Activated naive CD4-positive, alpha-beta T cell treated with anti-CD3 and anti-CD28 coated beads for 36 hours (primary cell): ENCODE data around the gene ALDH3B2. TPM values are rescaled to one million over a fixed set of nuclear protein-coding genes. Genes with fewer than 3 reads are reported as not detected.

Experiments
- CTCF ChIA-PET: fragments of 350-600 bp; sonication (Branson Sonifier 250); formaldehyde crosslinking; loops from one replicate; lab custom pipeline; 2021; ENCODE audit warnings: antibody characterized with exemption; lab: Charles Lee
- DNase-seq: peaks from one replicate; pipeline ENCODE4 v3.0.0-alpha.2; 2020
- H3K27ac Mint-ChIP-seq: one replicate; pipeline ENCODE4 v1.8.0; 2021; ENCODE audit warnings: mild to moderate bottlenecking, mixed read lengths
- H3K27me3 Mint-ChIP-seq: one replicate; pipeline ENCODE4 v1.8.0; 2021; ENCODE audit warnings: low read depth, mixed read lengths
- H3K36me3 Mint-ChIP-seq: one replicate; pipeline ENCODE4 v1.8.0; 2021; ENCODE audit warnings: low read depth, mixed read lengths
- H3K4me1 Mint-ChIP-seq: one replicate; pipeline ENCODE4 v1.8.0; 2021; ENCODE audit warnings: low read depth, mixed read lengths
- H3K4me3 Mint-ChIP-seq: one replicate; pipeline ENCODE4 v1.8.0; 2021; ENCODE audit warnings: mild to moderate bottlenecking, moderate library complexity, mixed read lengths
- H3K9me3 Mint-ChIP-seq: one replicate; pipeline ENCODE4 v1.8.0; 2021; ENCODE audit warnings: mixed read lengths
- intact Hi-C: fragments of 100-400 bp; cut with micrococcal nuclease; formaldehyde crosslinking; loops from one replicate; pipeline ENCODE4 v1.15.1; 2023
- total RNA-seq, 2 experiments: library from RNA; stranded (reverse); gene quantifications; one replicate each; pipeline ENCODE4 v1.2.3, GENCODE V29; 2021

The ALDH3B2 gene
- total RNA-seq, 2 experiments from 2014 or later = not detected

DNA sequence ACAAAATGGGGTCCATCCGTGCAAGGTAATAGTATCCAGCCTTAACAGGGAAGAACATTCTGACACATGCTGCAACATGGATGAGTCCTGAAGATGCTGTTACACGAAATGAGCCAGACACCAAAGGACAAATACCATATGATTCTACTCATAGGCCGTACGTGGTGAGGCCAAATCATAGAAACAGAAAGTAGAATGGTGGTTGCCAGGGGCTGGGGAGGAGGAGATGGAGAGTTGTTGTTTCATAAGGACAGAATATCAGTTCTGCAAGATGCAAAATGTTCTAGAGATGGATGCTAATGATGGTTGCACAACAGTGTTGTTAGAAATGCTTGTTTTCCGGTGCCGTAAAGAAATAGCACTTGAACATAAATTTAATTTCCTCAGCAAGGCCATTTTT, 37.5 kb downstream of the ALDH3B2 start:
- H3K9me3 Mint-ChIP-seq = no peaks in the 10 kb centered on the region
- H3K27me3 Mint-ChIP-seq = no peaks in the 10 kb centered on the region
- CTCF ChIA-PET = interaction anchor here (1.1 kb wide), 2 partner anchors 10 to 26 kb away, joined by 3 to 4 read pairs; no protein-coding TSS in a partner anchor
- H3K4me3 Mint-ChIP-seq = no peak overlapping the region
- no peak for DNase-seq
- no peak overlapping the region for H3K27ac Mint-ChIP-seq
- no peaks in the 10 kb centered on the region for H3K36me3 Mint-ChIP-seq
- intact Hi-C loops = no loop called here
- H3K4me1 Mint-ChIP-seq = no peaks in the 10 kb centered on the region

DNA sequence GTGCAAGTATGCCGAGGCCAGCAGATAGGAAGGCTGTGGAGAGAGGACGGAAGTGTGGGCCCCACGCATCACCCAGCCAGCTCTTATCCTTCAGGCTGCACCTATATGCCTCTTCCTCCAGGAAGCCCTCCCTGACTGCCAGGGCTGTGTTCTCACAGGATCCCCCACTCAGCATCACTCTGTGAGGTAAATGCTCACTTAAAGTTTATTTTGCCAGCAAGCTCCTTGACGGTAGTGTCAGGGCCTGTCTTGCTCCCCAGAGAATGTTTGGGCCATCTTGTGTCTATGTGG, 39.2 kb downstream of the ALDH3B2 start:
- no peaks in the 10 kb centered on the region for H3K27me3 Mint-ChIP-seq
- no peaks in the 10 kb centered on the region for H3K36me3 Mint-ChIP-seq
- no peaks in the 10 kb centered on the region for H3K9me3 Mint-ChIP-seq
- DNase-seq = no peak
- peaks cover 4% of the 10 kb centered on the region for H3K4me1 Mint-ChIP-seq
- intact Hi-C loops = no loop called here
- H3K4me3 Mint-ChIP-seq = no peak overlapping the region
- no peak overlapping the region for H3K27ac Mint-ChIP-seq
- CTCF ChIA-PET = interaction anchor here (0.7 kb wide), 1 partner anchor 185 kb away, joined by 4 read pairs; no protein-coding TSS in a partner anchor

DNA sequence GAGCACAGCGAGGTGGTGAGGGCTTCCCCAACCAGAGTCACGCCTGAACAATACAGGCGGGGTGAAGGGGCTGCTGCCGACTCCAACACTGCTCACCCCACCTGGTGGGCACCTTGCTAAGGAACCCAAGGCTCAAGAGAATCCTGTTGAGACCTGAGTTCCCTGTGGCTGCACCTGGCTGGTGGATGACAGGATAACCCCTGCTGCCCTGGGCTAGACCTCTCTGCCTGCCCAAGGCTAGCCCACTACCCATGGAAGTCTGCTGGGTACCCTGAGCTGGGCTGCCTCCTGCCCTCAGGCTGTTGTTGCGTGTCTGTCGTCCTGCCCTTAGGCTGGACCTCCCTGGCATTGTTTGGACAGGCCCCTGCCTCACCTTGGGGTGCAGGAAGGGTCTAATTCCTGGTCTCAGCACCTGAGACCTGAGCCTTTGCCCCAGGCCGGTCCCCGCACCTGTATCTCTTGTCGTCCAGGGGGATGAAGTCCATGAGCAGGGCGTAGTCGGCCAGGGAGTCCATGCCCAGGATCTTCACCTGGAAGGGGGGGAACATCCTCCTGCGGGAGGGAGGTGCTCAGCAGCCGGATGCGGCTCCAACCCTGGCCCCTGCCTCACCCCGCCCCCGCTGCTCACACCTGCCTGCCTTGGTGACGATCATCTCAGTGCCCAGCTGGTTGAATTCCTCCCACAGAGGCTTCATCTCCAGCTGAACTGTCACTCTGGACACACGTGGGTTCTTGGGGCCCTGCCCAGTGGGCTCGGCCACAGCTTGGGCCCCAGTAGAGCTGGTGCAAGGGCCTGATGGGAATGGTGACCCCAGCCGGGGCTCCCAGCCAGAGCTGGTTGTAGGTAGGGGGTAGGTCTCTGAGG, 39.8 kb downstream of the ALDH3B2 start:
- no peak overlapping the region for H3K4me3 Mint-ChIP-seq
- no peaks in the 10 kb centered on the region for H3K9me3 Mint-ChIP-seq
- H3K27ac Mint-ChIP-seq = no peak overlapping the region
- H3K4me1 Mint-ChIP-seq = peaks cover 4% of the 10 kb centered on the region
- no peaks in the 10 kb centered on the region for H3K27me3 Mint-ChIP-seq
- DNase-seq = no peak
- CTCF ChIA-PET = interaction anchor here (0.7 kb wide), 1 partner anchor 151 kb away, joined by 3 read pairs; no protein-coding TSS in a partner anchor
- no peaks in the 10 kb centered on the region for H3K36me3 Mint-ChIP-seq
- intact Hi-C loops = no loop called here

DNA sequence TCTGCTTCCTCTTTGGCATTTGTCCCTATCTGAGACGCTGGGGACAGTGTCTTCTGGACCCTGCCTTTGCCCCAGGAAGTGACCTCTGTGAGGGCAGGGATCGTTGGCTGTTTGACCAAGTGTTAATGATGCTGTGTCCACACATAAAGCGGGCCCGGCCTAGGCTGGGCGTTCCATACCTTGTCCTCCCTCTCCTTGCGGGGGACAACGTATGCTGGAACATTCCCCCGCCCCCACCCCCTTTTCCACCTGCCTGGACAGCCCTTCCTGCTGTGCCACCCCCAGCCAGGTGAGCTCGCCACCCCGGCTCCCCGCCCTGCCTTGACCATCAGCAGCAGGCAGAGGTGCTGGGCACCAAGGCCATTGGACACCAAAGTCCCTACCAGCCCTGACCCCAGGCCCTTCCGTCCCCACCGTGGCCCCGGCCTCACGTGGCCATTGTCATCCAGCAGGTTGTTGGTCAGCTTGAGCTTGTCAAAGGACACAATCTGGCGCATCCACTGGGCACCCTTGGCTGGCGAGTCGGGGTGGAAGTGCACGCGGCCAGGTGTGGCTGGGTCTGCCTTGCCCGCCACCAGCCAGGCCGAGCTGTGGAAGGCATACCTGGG, 40.6 kb downstream of the ALDH3B2 start:
- Mint-ChIP-seq H3K4me3 (no peak overlapping the region), H3K27me3 (no peaks in the 10 kb centered on the region), H3K9me3 (no peaks in the 10 kb centered on the region), H3K36me3 (no peaks in the 10 kb centered on the region), H3K27ac (no peak overlapping the region), H3K4me1 (peaks cover 5% of the 10 kb centered on the region)
- DNase-seq = no peak
- intact Hi-C loops = no loop called here
- CTCF ChIA-PET = interaction anchor here (0.7 kb wide), 1 partner anchor 152 kb away, joined by 3 read pairs; no protein-coding TSS in a partner anchor

DNA sequence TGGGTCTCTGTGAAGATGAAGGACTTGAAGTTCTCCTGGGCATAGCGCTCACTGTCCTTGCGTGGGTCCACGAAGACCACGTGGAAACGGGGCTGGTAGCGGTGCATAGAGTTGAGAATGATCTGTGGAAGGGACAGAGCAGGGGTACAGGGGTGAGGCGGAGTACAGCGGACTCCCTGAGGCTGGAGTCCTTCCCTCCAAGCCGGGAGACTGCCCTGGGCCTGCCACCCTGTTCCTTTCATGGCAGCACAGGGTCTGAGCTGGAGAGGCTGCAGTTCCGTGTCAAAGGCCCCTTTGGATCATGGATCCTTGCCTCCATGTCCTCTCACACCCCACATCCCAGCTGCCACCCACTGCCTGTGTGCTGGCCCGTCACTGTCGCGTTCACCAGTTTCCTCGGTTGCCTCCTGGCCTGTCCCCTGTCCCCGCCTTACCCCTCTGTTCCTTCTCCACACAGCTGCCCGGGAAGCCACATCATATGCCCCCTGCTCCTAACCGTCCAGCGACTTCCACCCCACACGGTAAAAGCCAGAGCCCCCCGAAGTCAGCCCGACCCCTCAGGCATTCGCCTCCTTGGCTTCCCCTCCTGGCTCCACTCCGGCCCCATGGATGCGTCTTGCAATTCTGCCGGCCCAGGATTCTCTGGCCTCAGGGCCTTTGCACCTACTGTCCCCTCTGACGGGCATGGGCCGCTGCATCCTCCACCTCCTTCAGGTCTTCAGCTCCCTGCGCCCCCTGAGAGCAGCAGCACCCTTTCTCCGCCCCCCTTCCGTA, 41.3 kb downstream of the ALDH3B2 start:
- CTCF ChIA-PET = interaction anchor here (1.3 kb wide), 2 partner anchors 15 to 81 kb away, joined by 3 read pairs; no protein-coding TSS in a partner anchor
- H3K4me3 Mint-ChIP-seq = no peak overlapping the region
- intact Hi-C loops = no loop called here
- H3K27ac Mint-ChIP-seq = no peak overlapping the region
- H3K4me1 Mint-ChIP-seq = peaks cover 5% of the 10 kb centered on the region
- DNase-seq = no peak
- H3K9me3 Mint-ChIP-seq = no peaks in the 10 kb centered on the region
- no peaks in the 10 kb centered on the region for H3K27me3 Mint-ChIP-seq
- no peaks in the 10 kb centered on the region for H3K36me3 Mint-ChIP-seq

DNA sequence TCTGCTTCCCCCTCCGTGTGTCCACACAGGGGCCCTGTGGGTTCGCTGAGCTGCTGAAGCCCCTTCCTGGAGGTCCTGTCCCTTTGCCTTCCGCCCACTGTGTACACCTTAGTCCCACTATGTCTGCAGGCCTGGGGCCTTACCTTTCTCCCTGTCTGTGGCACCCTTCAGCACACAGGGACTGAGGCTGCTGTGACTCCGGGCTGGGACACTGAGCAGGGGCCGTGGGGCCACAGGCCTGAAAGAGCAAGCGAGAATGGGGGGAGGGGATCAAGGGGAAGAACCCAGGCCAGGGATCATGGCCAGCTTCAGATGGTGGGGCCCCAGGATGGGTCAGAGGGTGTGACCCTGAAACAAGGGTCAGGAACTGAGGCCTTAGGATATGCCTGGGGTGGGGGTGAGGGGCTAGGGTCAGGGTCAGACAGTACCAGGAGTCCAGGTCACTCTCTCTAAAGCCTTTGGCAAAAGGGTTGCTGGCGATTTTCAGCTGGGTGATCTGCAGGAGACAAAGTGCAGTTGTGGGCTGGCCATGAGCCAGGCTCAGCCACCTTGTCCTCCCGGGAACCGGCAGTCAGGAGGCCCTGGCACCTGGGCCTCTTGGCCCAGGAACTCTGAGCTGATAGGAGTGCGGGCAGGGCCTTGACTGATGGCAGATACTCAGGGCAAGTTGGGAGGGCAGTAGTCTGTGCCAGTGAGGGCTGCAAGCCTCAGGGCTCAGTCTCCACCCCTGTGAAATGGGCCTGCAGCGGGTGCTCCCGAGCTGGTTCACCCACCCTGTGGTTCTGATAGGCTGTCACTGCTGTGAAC, 42.0 kb downstream of the ALDH3B2 start:
- no peak overlapping the region for H3K4me3 Mint-ChIP-seq
- no peaks in the 10 kb centered on the region for H3K9me3 Mint-ChIP-seq
- no peak for DNase-seq
- intact Hi-C loops = no loop called here
- no peaks in the 10 kb centered on the region for H3K36me3 Mint-ChIP-seq
- CTCF ChIA-PET = interaction anchor here (1.2 to 1.4 kb wide), 4 partner anchors 9 to 82 kb away, joined by 3 to 4 read pairs (median 3); no protein-coding TSS in a partner anchor
- no peaks in the 10 kb centered on the region for H3K27me3 Mint-ChIP-seq
- no peak overlapping the region for H3K27ac Mint-ChIP-seq
- H3K4me1 Mint-ChIP-seq = peaks cover 5% of the 10 kb centered on the region

DNA sequence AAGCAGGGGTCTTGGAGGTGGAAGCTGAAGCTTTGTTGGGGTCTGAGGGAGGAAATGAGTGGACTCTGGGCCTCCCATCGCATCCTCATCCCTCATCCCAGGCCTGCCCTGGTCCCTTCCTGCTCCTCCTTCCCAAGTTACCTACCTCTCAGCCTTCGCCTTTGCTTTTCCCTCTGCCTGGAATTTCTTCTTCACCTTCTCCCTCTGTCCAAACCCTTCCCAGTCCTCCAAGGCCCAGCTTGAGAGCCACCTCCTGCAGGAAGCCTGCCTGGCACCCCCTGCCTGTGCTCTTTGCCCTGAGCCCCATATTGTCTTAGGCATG, 42.6 kb downstream of the ALDH3B2 start:
- no peak overlapping the region for H3K27ac Mint-ChIP-seq
- H3K9me3 Mint-ChIP-seq = no peaks in the 10 kb centered on the region
- no peaks in the 10 kb centered on the region for H3K36me3 Mint-ChIP-seq
- no peaks in the 10 kb centered on the region for H3K27me3 Mint-ChIP-seq
- DNase-seq = no peak
- H3K4me1 Mint-ChIP-seq = peaks cover 5% of the 10 kb centered on the region
- intact Hi-C loops = no loop called here
- CTCF ChIA-PET = interaction anchor here (1.2 to 1.4 kb wide), 4 partner anchors 9 to 82 kb away, joined by 3 to 4 read pairs (median 3); no protein-coding TSS in a partner anchor
- H3K4me3 Mint-ChIP-seq = peak overlapping the region; percentile 23

DNA sequence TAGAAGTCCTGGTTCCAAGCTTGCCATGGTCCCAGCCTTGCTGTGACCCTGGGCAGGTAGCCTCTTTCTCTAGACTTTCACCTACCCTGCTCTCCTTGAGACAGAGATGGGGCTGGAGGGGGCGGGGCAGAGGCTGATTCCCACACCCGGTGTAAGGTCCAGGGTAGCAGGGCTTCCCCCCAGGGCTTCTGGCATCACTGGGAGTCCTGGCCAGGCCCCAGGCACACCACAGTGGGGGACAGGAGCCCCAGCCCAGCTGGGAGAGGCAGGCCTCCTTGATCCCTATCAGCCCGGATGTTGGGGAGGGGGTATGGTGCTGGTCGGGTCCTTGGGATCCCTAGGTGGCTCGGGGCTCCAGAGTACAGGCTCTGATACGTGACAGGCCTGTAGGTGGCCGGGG, 43.0 kb downstream of the ALDH3B2 start:
- CTCF ChIA-PET = interaction anchor here (1.2 to 4.2 kb wide), 5 partner anchors 8 to 83 kb away, joined by 3 to 46 read pairs (median 3); no protein-coding TSS in a partner anchor
- intact Hi-C loops = no loop called here

DNA sequence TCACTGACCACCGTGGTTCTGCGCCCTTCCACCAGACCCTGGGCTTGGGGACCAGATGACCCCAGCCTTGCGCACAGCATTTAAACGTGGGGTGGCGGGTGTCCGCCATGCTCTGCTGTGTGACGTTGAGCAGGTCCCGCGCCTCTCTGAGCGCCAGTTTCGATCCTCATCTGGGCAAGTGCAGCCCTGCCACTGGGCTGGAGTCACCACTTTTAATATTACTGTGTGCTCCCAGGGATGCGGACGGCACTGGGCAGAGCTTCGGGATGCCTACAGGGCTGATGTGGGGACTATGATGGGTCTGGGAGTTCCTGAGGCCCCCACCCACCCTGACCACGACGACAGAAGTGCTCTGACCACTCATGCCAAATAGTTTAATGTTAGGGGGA, 43.5 kb downstream of the ALDH3B2 start:
- Mint-ChIP-seq H3K4me3 (peak overlapping the region; percentile 76), H3K36me3 (no peaks in the 10 kb centered on the region), H3K27me3 (no peaks in the 10 kb centered on the region), H3K4me1 (peaks cover 5% of the 10 kb centered on the region), H3K27ac (peak overlapping the region; percentile 65), H3K9me3 (no peaks in the 10 kb centered on the region)
- intact Hi-C loops = loop anchor here (1.0 kb wide), 2 partner anchors 17 to 174 kb away; no protein-coding TSS in a partner anchor
- DNase-seq = no peak
- CTCF ChIA-PET = interaction anchor here (1.2 to 4.2 kb wide), 7 partner anchors 14 to 83 kb away, joined by 3 to 46 read pairs (median 6); no protein-coding TSS in a partner anchor

More for the DNA sequence above, 43.0 kb downstream of the ALDH3B2 start:
- Mint-ChIP-seq H3K27ac (no peak overlapping the region), H3K4me1 (peaks cover 5% of the 10 kb centered on the region), H3K4me3 (no peak overlapping the region), H3K27me3 (no peaks in the 10 kb centered on the region), H3K36me3 (no peaks in the 10 kb centered on the region), H3K9me3 (no peaks in the 10 kb centered on the region)
- no peak for DNase-seq

DNA sequence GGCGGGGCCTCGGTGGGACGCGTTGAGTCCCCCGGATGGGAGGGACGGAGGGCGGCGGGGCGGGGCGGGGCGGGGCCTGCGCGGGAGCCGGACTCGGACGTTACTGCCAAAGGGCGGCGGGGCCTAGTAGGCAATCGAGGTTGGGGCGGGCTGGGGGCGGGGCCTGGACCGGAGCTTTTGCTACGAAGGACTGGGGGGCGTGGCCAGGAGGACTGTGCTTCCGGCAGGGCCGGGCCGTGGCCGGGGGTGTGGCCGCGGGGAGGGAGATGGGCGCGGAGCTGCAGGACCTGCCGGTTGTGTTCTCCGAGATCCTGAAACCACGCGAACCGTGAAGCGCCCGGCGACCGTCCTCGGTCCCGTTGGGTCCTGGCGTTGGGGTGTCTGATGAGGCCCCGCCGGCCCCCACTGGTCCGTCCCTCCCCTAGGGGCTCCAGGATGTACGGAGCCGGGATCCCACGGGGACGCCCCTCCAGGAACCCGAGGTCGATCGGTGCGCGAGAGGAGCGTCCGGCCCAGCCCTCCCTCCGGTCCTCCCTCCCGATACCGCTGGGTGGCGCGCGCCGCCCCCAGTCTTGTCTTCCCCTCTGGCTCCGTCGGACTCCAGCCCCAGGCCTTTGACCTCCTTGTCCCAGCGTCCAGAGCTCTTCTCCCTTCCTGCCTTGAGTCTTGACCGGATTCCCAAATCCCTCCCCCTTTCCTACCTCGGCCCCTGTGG, 44.0 kb downstream of the ALDH3B2 start:
- H3K36me3 Mint-ChIP-seq = no peaks in the 10 kb centered on the region
- CTCF ChIA-PET = interaction anchor here (1.1 to 4.2 kb wide), 8 partner anchors 9 to 279 kb away, joined by 3 to 46 read pairs (median 6); partner anchors contain the start of genes ACY3 and TBX10
- peak overlapping the region; percentile 85 for H3K4me3 Mint-ChIP-seq
- peaks cover 5% of the 10 kb centered on the region for H3K4me1 Mint-ChIP-seq
- H3K27me3 Mint-ChIP-seq = no peaks in the 10 kb centered on the region
- no peaks in the 10 kb centered on the region for H3K9me3 Mint-ChIP-seq
- intact Hi-C loops = loop anchor here (1.0 kb wide), 2 partner anchors 16 to 175 kb away; no protein-coding TSS in a partner anchor
- DNase-seq = peak; percentile 96
- H3K27ac Mint-ChIP-seq = peak overlapping the region; percentile 65
